T-helper 2 cell treated with Interferon-gamma antibody and Interleukin-4, amounts not matched to agents 5 μg/mL and 100 μg/mL, for 36 hours (primary cell): Measurements from ENCODE around the gene AMDHD2.

Experiments
- DNase-seq: peaks from one replicate; pipeline ENCODE4 v3.0.0; 2021; ENCODE audit warnings: low spot score
- H3K27ac Mint-ChIP-seq: one replicate; pipeline ENCODE4 v1.8.0; 2021; ENCODE audit warnings: mild to moderate bottlenecking, mixed read lengths
- H3K27me3 Mint-ChIP-seq: one replicate; pipeline ENCODE4 v1.8.0; 2021; ENCODE audit warnings: low read depth, mixed read lengths
- H3K36me3 Mint-ChIP-seq: one replicate; pipeline ENCODE4 v1.8.0; 2021; ENCODE audit warnings: low read depth, mixed read lengths
- H3K4me1 Mint-ChIP-seq: one replicate; pipeline ENCODE4 v1.8.0; 2021; ENCODE audit warnings: low read depth, mixed read lengths
- H3K4me3 Mint-ChIP-seq: one replicate; pipeline ENCODE4 v1.8.0; 2022; ENCODE audit warnings: mild to moderate bottlenecking, moderate library complexity, mixed read lengths
- H3K9me3 Mint-ChIP-seq: one replicate; pipeline ENCODE4 v1.8.0; 2021; ENCODE audit warnings: mixed read lengths

AMDHD2 gene

DNA sequence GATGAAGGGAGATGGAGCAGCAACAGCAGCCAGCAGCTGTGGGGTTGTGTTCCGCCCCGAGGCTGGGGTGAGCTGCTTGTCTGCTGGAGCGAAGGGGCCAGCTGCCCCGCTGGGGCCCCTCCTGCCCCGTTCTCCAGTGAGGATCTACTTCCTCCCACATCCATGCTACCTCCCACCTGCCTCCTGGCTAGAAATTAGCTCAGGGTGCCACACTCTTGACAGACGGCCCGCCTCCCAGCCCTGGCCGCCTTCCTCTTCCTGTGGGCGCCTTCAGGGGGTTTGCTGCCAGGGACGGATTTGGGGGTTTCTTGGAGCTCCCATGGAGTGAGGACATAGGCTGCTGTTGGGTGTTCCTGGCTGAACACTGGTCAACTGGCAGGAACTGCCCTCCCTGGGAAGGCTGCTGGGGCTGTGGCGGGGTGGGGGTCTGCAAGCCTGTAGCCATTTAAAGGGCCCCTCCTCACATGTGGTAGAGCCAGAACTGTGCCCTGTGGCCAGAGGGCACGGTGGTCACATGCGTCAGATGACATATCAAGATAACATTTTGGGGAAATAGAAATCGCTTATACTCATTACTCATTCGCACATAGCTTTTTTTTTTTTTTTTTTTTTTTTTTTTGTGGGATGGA is 32.2 kb upstream of the AMDHD2 start:
- DNase-seq, result no peak
- Mint-ChIP-seq H3K4me3 (no peak overlapping the region), H3K4me1 (peaks cover 10% of the 10 kb centered on the region), H3K27ac (no peak overlapping the region), H3K27me3 (peaks cover 2% of the 10 kb centered on the region), H3K9me3 (no peaks in the 10 kb centered on the region), H3K36me3 (no peaks in the 10 kb centered on the region)

DNA sequence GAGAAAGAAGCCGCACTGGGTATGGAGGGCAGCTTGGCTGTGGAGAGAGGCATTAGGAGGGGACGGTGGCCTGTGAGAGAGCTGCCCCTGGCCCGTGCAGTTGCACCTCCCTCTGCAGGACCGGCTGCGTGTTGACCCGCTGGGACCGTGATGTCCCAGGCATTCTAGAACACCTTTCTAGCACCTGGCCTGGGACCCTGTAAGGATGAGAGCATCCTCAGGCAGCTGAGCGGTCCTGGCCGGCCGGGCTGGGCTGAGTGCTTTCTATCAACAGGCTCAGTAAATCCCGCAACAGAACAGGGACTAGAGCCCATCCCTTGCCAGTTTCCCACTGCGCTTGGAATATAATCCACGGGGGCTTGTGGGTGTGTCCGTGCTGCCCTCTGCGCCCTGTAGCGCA is 30.6 kb upstream of the AMDHD2 start:
- H3K36me3 Mint-ChIP-seq, result no peaks in the 10 kb centered on the region
- no peak for DNase-seq
- H3K4me3 Mint-ChIP-seq, result no peak overlapping the region
- no peaks in the 10 kb centered on the region for H3K9me3 Mint-ChIP-seq
- no peak overlapping the region for H3K27ac Mint-ChIP-seq
- peaks cover 2% of the 10 kb centered on the region for H3K27me3 Mint-ChIP-seq
- H3K4me1 Mint-ChIP-seq, result peaks cover 10% of the 10 kb centered on the region

DNA sequence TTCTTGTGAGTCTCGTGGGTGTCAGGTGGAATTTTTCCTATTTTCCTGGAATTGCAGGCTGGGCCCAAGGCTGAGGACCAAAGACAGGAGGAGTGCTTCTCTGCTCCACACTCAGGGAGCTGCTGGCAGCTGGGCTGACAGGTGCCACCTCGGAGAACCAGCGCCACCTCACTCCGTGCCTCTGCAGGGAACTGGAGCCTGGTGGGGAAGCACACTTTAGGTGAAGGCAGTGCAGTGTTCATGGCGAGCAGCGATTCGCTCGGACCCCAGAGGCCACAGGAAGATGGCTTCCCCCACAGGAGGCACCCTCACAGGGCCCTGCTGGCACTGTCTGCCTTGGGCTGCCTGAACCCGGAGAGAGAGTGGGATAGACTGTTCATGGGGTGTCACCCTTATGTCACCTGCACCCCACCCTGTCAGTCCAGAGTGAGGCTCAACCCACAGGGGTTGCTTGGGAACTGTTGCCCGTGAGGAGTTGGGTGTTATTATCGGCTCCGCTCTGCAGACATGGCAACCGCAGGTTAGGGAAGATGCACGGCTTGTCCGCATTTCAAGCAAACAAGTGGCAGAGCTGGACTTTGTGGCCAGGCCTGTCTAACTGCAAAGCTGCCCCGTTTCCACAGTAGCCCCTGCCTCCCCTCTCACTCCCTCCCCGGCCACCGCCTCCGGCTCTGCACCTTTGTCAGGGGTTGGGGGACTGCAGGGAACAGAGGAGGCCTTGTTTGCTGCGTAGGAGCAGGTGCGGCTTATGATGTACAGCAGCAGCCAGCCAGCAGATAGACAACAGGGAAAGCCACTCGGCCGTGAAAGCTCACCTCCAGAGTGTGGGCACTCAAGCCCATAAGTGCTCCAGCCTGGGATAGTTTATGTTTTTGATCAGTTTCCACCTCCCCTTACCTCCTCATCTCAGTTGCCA is 29.7 kb upstream of the AMDHD2 start:
- Mint-ChIP-seq H3K36me3 (no peaks in the 10 kb centered on the region), H3K4me1 (peaks cover 10% of the 10 kb centered on the region), H3K27ac (no peak overlapping the region), H3K9me3 (no peaks in the 10 kb centered on the region), H3K4me3 (no peak overlapping the region), H3K27me3 (peaks cover 2% of the 10 kb centered on the region)
- DNase-seq, result no peak

DNA sequence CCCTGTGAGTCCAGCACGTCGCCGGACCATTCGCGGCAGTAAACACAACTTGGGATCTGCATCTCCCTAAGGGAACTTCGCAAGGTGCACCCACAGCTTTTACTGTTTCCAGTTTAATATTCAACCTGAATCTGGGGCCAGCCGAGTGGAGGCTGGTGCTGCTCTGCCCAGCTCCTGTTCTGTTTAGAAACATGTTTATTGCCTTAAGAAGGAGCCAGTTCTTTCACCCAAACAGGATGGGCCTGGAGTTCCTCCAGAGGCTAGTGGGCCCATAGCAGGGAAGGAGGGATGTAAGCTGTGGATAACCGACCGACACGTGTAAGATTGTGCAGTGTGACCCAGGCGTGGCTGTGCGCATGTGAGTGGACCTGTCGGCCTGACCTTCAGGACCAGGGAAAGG is 27.9 kb upstream of the AMDHD2 start:
- no peak overlapping the region for H3K4me3 Mint-ChIP-seq
- DNase-seq, result no peak
- no peaks in the 10 kb centered on the region for H3K36me3 Mint-ChIP-seq
- H3K27ac Mint-ChIP-seq, result no peak overlapping the region
- H3K4me1 Mint-ChIP-seq, result peaks cover 3% of the 10 kb centered on the region
- no peaks in the 10 kb centered on the region for H3K9me3 Mint-ChIP-seq
- H3K27me3 Mint-ChIP-seq, result peaks cover 1% of the 10 kb centered on the region

DNA sequence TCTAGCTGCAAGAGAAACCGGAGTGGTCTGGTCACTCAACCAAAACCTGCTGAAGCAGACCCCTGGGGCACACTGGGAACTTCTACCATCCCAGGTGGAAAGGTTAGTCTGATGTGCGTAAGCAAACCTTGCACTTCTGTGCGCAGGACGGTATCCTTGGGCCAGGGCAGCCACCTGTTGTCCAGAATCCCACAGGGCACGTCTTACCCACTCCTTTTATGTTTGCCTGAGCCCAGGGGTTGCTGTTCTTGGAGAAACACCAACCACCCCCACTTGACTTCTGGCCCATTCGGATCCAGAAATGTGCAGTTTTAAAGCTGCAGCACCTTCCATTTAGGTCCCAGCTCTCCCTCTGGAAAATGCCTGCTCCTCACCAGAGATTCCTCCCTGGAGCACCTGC is 26.6 kb upstream of the AMDHD2 start:
- Mint-ChIP-seq H3K4me3 (no peak overlapping the region), H3K4me1 (no peaks in the 10 kb centered on the region), H3K27ac (no peak overlapping the region), H3K27me3 (no peaks in the 10 kb centered on the region), H3K36me3 (peaks cover 1% of the 10 kb centered on the region), H3K9me3 (no peaks in the 10 kb centered on the region)
- no peak for DNase-seq

DNA sequence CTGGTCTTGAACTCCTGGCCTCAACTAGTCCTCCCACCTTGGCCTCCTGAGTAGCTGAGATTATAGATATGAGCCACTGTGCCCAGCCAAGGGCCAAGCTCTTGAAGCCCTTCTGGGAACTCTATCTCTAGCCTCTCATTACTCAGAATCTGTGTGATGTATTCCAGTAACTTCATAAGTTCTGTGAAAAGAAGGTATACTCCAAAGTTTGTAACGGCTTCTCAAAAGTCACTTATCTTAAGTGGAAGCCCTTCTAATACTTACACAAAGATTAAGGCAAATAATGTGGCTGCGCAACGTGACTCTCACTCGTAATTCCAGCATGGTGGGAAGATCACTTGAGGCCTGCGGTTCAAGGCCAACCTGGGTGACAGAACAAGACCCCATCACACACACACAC is 25.6 kb upstream of the AMDHD2 start:
- H3K27ac Mint-ChIP-seq, result no peak overlapping the region
- no peak overlapping the region for H3K4me3 Mint-ChIP-seq

DNA sequence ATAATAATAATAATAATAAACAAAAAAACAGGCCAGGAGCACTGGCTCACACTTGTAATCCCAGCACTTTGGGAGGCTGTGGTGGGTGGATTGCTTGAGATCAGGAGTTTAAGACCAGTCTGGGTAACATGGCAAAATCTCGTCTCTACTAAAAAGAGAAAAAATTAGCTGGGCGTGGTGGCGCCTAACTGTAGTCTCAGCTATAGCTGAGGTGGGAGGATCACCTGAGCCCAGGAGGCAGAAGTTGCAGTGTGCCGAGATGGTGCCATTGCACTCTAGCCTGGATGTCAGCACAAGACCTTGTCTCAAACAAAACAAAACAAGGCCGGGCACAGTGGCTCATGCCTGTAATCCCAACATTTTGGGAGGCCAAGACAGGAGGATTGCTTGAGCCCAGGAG is 25.1 kb upstream of the AMDHD2 start:
- Mint-ChIP-seq H3K36me3 (peaks cover 1% of the 10 kb centered on the region), H3K4me1 (no peaks in the 10 kb centered on the region), H3K27ac (no peak overlapping the region)

More for the DNA sequence above, 25.6 kb upstream of the AMDHD2 start:
- Mint-ChIP-seq H3K9me3 (no peaks in the 10 kb centered on the region), H3K36me3 (peaks cover 1% of the 10 kb centered on the region), H3K4me1 (no peaks in the 10 kb centered on the region), H3K27me3 (no peaks in the 10 kb centered on the region)
- DNase-seq, result no peak

DNA sequence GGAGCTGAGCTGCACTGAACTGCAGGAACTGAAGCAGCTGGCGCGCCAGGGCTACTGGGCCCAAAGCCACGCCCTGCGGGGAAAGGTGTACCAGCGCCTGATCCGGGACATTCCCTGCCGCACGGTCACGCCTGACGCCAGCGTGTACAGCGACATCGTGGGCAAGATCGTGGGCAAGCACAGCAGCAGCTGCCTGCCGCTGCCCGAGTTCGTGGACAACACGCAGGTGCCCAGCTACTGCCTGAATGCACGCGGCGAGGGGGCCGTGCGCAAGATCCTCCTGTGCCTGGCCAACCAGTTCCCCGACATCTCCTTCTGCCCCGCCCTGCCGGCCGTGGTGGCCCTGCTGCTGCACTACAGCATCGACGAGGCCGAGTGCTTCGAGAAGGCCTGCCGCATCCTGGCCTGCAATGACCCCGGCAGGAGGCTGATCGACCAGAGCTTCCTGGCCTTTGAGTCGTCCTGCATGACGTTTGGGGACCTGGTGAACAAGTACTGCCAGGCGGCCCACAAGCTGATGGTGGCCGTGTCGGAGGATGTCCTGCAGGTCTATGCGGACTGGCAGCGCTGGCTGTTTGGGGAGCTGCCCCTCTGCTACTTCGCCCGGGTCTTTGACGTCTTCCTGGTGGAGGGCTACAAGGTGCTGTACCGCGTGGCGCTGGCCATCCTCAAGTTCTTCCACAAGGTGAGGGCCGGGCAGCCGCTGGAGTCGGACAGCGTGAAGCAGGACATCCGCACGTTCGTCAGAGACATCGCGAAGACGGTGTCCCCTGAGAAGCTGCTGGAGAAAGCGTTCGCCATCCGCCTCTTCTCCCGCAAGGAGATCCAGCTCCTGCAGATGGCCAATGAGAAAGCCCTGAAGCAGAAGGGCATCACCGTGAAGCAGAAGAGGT is 23.7 kb upstream of the AMDHD2 start:
- Mint-ChIP-seq H3K27me3 (no peaks in the 10 kb centered on the region), H3K4me1 (no peaks in the 10 kb centered on the region), H3K9me3 (no peaks in the 10 kb centered on the region), H3K4me3 (no peak overlapping the region), H3K27ac (no peak overlapping the region), H3K36me3 (peaks cover 1% of the 10 kb centered on the region)
- DNase-seq, result no peak

More for the DNA sequence above, 25.1 kb upstream of the AMDHD2 start:
- Mint-ChIP-seq H3K27me3 (no peaks in the 10 kb centered on the region), H3K9me3 (no peaks in the 10 kb centered on the region), H3K4me3 (no peak overlapping the region)
- no peak for DNase-seq

DNA sequence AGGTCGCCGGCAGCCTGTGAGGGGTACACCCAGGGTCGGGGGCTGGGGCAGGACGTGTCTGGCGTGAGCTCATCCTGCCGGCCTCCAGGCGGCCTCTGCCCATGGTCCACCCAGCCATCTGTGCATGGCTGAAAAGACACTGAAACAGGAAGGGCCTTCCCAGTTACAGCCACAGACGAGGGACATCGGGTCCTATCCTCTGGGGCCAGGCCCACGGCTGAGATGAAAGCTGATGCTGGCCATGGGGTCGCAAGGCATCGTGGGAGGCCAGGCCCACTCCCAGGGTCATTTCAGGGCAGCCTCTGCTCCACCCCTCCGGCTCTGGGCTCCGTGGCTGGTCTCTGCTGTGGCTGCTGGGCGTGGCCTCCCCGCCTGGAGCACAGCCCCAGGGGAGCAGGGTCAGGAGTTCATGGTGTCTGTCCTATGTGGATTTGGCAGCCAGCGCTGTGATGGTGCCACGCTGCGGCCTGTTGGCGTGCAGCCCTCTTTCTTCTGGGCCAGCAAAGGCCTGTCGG is 23.0 kb upstream of the AMDHD2 start:
- Mint-ChIP-seq H3K4me3 (no peak overlapping the region), H3K36me3 (peaks cover 1% of the 10 kb centered on the region), H3K4me1 (no peaks in the 10 kb centered on the region), H3K9me3 (no peaks in the 10 kb centered on the region), H3K27me3 (no peaks in the 10 kb centered on the region), H3K27ac (no peak overlapping the region)
- DNase-seq, result no peak

DNA sequence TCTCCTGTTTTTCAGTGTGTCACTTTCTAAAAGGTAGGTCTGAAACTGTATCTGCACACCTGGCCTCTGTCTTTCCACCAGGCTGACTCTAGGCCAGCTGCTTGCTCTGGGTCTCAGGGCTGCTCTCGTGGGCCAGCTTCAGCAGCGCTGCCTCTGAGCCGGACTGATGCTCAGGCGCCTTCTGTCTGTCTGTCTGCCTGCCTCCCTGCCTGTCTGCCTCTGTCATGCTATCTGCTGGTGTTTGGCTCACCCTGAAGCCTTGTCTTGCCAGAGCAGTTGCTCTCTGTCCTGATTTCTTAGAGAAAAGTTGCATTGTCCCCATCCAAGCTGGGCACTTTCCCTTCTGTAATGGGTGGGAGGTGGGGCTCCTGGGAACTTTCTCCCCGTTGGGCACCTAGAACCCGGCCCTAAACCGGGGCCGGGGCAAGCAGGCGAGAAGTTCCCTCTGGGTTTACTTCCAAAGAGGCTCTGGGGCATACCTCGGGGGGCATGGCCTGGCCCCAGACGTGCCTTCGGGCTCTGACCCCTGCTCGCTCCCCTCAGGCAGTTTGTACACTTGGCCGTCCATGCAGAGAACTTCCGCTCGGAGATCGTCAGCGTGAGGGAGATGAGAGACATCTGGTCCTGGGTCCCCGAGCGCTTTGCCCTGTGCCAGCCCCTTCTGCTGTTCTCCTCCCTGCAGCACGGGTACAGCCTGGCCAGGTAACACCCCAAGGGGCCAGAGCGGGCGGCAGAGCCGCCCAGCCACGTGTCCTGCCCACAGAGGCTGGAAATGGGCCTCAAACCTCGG is 22.3 kb upstream of the AMDHD2 start:
- Mint-ChIP-seq H3K9me3 (no peaks in the 10 kb centered on the region), H3K4me3 (no peak overlapping the region), H3K36me3 (peaks cover 1% of the 10 kb centered on the region), H3K4me1 (no peaks in the 10 kb centered on the region), H3K27ac (no peak overlapping the region), H3K27me3 (no peaks in the 10 kb centered on the region)
- no peak for DNase-seq

DNA sequence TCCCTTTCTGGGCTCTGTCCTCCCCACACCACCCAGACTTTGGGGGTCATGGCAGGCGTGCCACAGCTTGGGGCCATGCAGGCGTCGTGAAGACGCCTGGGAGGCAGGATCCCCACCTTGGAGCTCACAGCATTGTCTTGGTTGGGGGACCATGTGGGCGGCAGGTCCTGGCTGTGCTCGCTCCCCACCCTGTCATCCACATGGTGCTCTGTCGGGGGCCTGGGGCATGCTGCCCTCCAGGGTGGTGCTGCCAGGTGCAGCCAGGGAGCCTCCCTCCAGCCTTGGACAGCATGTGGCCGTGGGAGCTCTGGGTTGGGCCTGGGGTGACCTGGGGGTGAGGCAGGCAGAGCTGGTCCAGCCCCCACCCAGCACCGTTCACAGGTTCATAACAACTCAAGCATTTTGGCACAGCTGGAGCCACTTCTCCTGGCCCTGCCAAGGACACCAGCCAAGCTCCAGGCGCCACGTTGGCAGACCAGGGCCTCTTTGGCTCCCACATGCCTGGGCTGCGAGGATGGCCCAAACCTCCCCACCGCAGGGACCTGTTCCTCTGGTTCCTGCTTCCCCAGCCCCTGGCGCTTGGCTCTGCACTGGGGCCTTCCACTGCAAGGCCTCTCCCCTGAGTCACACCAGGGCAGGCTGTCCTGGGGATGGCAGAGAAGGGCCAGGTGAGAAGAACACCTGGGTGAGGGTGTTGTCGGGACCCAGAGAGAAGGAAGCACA is 21.5 kb upstream of the AMDHD2 start:
- peaks cover 1% of the 10 kb centered on the region for H3K36me3 Mint-ChIP-seq
- H3K27ac Mint-ChIP-seq, result no peak overlapping the region
- H3K4me1 Mint-ChIP-seq, result no peaks in the 10 kb centered on the region
- H3K9me3 Mint-ChIP-seq, result no peaks in the 10 kb centered on the region
- no peak for DNase-seq
- no peaks in the 10 kb centered on the region for H3K27me3 Mint-ChIP-seq
- no peak overlapping the region for H3K4me3 Mint-ChIP-seq

DNA sequence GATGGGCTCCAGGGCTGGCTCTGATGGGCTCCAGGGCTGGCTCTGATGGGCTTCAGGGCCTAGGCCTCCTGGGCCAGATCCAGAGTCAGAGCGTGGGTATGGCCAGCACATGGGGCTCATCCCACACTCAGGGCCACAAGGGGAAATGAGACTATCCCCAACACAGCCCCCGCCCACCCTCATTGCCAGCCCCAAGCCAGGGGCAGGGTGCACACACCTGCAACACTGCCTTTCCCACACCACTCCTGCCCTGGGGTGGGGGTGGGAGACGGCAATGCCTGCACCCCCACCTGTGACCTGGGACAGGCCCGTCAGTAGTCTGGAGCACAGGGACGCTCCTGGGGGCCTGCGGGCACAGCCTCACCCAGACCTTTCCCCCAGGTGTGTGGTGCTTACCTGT is 20.7 kb upstream of the AMDHD2 start:
- no peaks in the 10 kb centered on the region for H3K4me1 Mint-ChIP-seq
- H3K27me3 Mint-ChIP-seq, result no peaks in the 10 kb centered on the region

More for the DNA sequence above, 20.7 kb upstream of the AMDHD2 start:
- Mint-ChIP-seq H3K9me3 (no peaks in the 10 kb centered on the region), H3K36me3 (peaks cover 1% of the 10 kb centered on the region), H3K27ac (no peak overlapping the region), H3K4me3 (no peak overlapping the region)
- DNase-seq, result no peak
